ENCODE data around the gene RUNX2.

DNA sequence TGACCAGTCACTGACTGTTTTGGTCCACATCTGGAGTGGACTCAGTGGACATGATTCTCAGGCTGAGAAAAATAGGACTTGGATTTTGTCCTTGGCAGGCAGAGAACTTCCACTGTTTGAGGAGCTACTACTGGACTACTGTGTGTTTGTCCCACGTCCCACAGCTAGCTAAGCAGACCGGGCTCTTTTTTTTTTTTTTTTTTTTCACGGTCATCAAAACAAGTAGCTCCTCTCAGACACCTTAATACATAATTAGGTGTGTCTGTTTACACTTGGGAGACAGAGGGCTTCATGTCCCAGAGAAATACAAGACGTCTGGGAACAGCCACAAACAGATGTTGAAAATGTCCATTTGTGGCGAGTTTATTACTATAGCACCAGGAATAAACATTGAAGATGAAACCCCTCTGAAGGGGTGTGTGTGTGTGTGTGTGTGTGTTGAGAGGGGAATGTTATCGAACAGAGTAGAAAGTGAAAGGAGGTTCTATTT is 204.6 kb downstream of the RUNX2 start:
- TF ChIP-seq, protein P1, sequence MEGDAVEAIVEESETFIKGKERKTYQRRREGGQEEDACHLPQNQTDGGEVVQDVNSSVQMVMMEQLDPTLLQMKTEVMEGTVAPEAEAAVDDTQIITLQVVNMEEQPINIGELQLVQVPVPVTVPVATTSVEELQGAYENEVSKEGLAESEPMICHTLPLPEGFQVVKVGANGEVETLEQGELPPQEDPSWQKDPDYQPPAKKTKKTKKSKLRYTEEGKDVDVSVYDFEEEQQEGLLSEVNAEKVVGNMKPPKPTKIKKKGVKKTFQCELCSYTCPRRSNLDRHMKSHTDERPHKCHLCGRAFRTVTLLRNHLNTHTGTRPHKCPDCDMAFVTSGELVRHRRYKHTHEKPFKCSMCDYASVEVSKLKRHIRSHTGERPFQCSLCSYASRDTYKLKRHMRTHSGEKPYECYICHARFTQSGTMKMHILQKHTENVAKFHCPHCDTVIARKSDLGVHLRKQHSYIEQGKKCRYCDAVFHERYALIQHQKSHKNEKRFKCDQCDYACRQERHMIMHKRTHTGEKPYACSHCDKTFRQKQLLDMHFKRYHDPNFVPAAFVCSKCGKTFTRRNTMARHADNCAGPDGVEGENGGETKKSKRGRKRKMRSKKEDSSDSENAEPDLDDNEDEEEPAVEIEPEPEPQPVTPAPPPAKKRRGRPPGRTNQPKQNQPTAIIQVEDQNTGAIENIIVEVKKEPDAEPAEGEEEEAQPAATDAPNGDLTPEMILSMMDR (conservative IDR thresholded peaks at IDR 0.05) = no peak
- no peak for TF ChIP-seq ZFX (IDR thresholded peaks at IDR 0.05)

All from C4-2B (cell line).